SK-N-MC (cell line): ENCODE data around the gene ZNF428.

Experiments used
- EZH2 ChIP-seq: fragments of 200-600 bp; sonication (generic); IDR thresholded peaks from one replicate; pipeline ENCODE4 v1.6.1; 2017; ENCODE audit warnings: antibody characterized with exemption
- FOXP2 ChIP-seq: optimal IDR thresholded peaks from 2 replicates; pipeline ENCODE3; 2011; ENCODE audit warnings: mild to moderate bottlenecking, moderate library complexity; ENCODE audit not compliant: insufficient read depth; ENCODE audit errors: extremely low read length, control extremely low read depth
- POLR2AphosphoS5 ChIP-seq: IDR thresholded peaks from 2 replicates; pipeline ENCODE4 v1.6.1; 2012; ENCODE audit warnings: mild to moderate bottlenecking, low read depth, low read length, borderline replicate concordance

GRCh38 chr19:43664018-43664417, 44.6 kb upstream of the ZNF428 start:
- TF ChIP-seq POLR2AphosphoS5 (no peak), FOXP2 (no peak), EZH2 (no peak)
